IMR-90 (cell line): ENCODE measurements around the gene SKA3. TPM values are rescaled to one million over a fixed set of nuclear protein-coding genes. Genes with fewer than 3 reads are reported as not detected.

Source experiments
- ATAC-seq: fragments of 200-7000 bp; cut with Tn5 transposase; 2 replicates; pipeline ENCODE4 v1.9.1; 2020; ENCODE audit warnings: low read depth, mild to moderate bottlenecking, moderate library complexity
- BruUV-seq: library from RNA; stranded (reverse); fragments of 400-500 nt; replicated peaks from 2 replicates; lab custom pipeline; 2021; lab: Mats Ljungman, UMichigan
- CTCF ChIA-PET: fragments of 300-600 bp; formaldehyde crosslinking; extraction: SDS; loops from one replicate; lab custom pipeline; 2021; ENCODE audit warnings: antibody characterized with exemption; lab: Yijun Ruan, JAX
- POLR2A ChIA-PET: fragments of 300-600 bp; sonication (Branson Sonifier 250); formaldehyde crosslinking; loops from one replicate; lab custom pipeline; 2022; ENCODE audit warnings: antibody characterized with exemption; ENCODE audit not compliant: unreplicated experiment; lab: Charles Lee
- DNase-seq: peaks from one replicate; pipeline ENCODE4 v3.0.0; 2013
- H2AFZ ChIP-seq: replicated peaks from 2 replicates; pipeline ENCODE3; 2013; ENCODE audit warnings: low read length, mild to moderate bottlenecking; ENCODE audit not compliant: poor library complexity
- H2AK5ac ChIP-seq: 2 replicates; pipeline ENCODE4 v1.6.1; 2013; ENCODE audit warnings: low read depth, low read length, inconsistent platforms
- H2AK9ac ChIP-seq: replicated peaks from 2 replicates; pipeline ENCODE3; 2013; ENCODE audit warnings: mild to moderate bottlenecking, low read depth, low read length, moderate library complexity; ENCODE audit not compliant: poor library complexity
- H2BK120ac ChIP-seq: 2 replicates; pipeline ENCODE4 v1.6.1; 2013; ENCODE audit warnings: low read depth, low read length, inconsistent platforms
- H2BK15ac ChIP-seq: 3 replicates; pipeline ENCODE4 v1.6.1; 2013; ENCODE audit warnings: low read depth, low read length, inconsistent platforms
- H2BK20ac ChIP-seq: 2 replicates; pipeline ENCODE4 v1.6.1; 2013; ENCODE audit warnings: low read depth, mild to moderate bottlenecking, inconsistent platforms, low read length, moderate library complexity
- H2BK5ac ChIP-seq: 2 replicates; pipeline ENCODE4 v1.6.1; 2013; ENCODE audit warnings: mild to moderate bottlenecking, low read depth, low read length, inconsistent platforms; ENCODE audit not compliant: poor library complexity, severe bottlenecking
- H3K14ac ChIP-seq: replicated peaks from 2 replicates; pipeline ENCODE4 v1.6.1; 2013; ENCODE audit warnings: low read depth, low read length, inconsistent platforms
- H3K18ac ChIP-seq: 2 replicates; pipeline ENCODE4 v1.6.1; 2013; ENCODE audit warnings: low read depth, low read length, control low read depth
- H3K23ac ChIP-seq: 2 replicates; pipeline ENCODE4 v1.6.1; 2013; ENCODE audit warnings: low read depth, low read length, inconsistent platforms
- H3K27ac ChIP-seq: 2 replicates; pipeline ENCODE4 v1.5.1; 2013; ENCODE audit warnings: mild to moderate bottlenecking, control low read depth, low read length; ENCODE audit not compliant: insufficient read depth
- H3K27me3 ChIP-seq: 2 replicates; pipeline ENCODE4 v1.6.1; 2013; ENCODE audit warnings: low read length; ENCODE audit not compliant: control insufficient read depth, insufficient read depth
- H3K36me3 ChIP-seq: 2 replicates; pipeline ENCODE4 v1.6.1; 2013; ENCODE audit warnings: low read length, mixed read lengths; ENCODE audit not compliant: control insufficient read depth, insufficient read depth
- H3K4ac ChIP-seq: 2 replicates; pipeline ENCODE4 v1.6.1; 2013; ENCODE audit warnings: low read depth, low read length, inconsistent platforms
- H3K4me1 ChIP-seq: 2 replicates; pipeline ENCODE4 v1.6.1; 2013; ENCODE audit warnings: low read length, mixed read lengths; ENCODE audit not compliant: control insufficient read depth, insufficient read depth
- H3K4me2 ChIP-seq: 2 replicates; pipeline ENCODE4 v1.6.1; 2013; ENCODE audit warnings: low read depth, mild to moderate bottlenecking, control low read depth, low read length, moderate library complexity
- H3K4me3 ChIP-seq: 2 replicates; pipeline ENCODE4 v1.5.1; 2013; ENCODE audit warnings: low read depth, mild to moderate bottlenecking, control low read depth, low read length, moderate library complexity; ENCODE audit not compliant: insufficient read depth
- H3K56ac ChIP-seq: 2 replicates; pipeline ENCODE4 v1.6.1; 2013; ENCODE audit warnings: low read length, inconsistent platforms; ENCODE audit not compliant: insufficient read depth; ENCODE audit errors: extremely low read depth
- H3K79me1 ChIP-seq, 2 experiments: 2 replicates each; pipeline ENCODE4 v1.6.1; 2013; ENCODE audit warnings: low read length in 2 of 2, inconsistent platforms in 1 of 2, low read depth in 1 of 2
- H3K9ac ChIP-seq: 2 replicates; pipeline ENCODE4 v1.6.1; 2013; ENCODE audit warnings: low read depth, low read length, control low read depth
- H3K9me1 ChIP-seq: 2 replicates; pipeline ENCODE4 v1.6.1; 2013; ENCODE audit warnings: low read length, inconsistent platforms; ENCODE audit not compliant: insufficient read depth
- H3K9me3 ChIP-seq: 2 replicates; pipeline ENCODE4 v1.6.1; 2013; ENCODE audit warnings: low read length; ENCODE audit not compliant: control insufficient read depth, insufficient read depth
- H4K20me1 ChIP-seq: 2 replicates; pipeline ENCODE4 v1.6.1; 2013; ENCODE audit warnings: low read length, inconsistent platforms; ENCODE audit not compliant: insufficient read depth
- H4K5ac ChIP-seq: 2 replicates; pipeline ENCODE4 v1.6.1; 2013; ENCODE audit warnings: mild to moderate bottlenecking, low read depth, low read length, control low read depth
- H4K8ac ChIP-seq, 2 experiments: 2 replicates each; pipeline ENCODE4 v1.6.1; 2013; ENCODE audit warnings: low read depth in 2 of 2, low read length in 2 of 2, control low read depth in 1 of 2, inconsistent platforms in 1 of 2
- H4K91ac ChIP-seq: 2 replicates; pipeline ENCODE4 v1.6.1; 2013; ENCODE audit warnings: low read depth, low read length, inconsistent platforms; ENCODE audit not compliant: insufficient read depth
- CEBPB ChIP-seq: IDR thresholded peaks from 2 replicates; pipeline ENCODE4 v1.6.1; 2012; ENCODE audit warnings: low read depth, low read length, improper control_type of control experiment
- CTCF ChIP-seq: conservative IDR thresholded peaks from 2 replicates; pipeline ENCODE4 v1.5.1; 2012; ENCODE audit warnings: mild to moderate bottlenecking, low read depth, low read length, improper control_type of control experiment
- FOS ChIP-seq: fragments of 150-350 bp; IDR thresholded peaks from 2 replicates; pipeline ENCODE4 v1.6.1; 2016; ENCODE audit warnings: low read depth, low read length
- USF2 ChIP-seq: fragments of 150-350 bp; IDR thresholded peaks from 2 replicates; pipeline ENCODE4 v1.6.1; 2017; ENCODE audit warnings: mild to moderate bottlenecking, antibody characterized with exemption, low read length, low read depth
- WGBS, 2 experiments: methylation state at CpG; one replicate each; pipeline versions ENCODE4 v1.1.5 to v1.1.7; 2013; ENCODE audit warnings: missing lambda C conversion rate in 2 of 2; ENCODE audit not compliant: insufficient read length in 1 of 2; ENCODE audit errors: extremely low coverage in 2 of 2; 5-methylcytosine and 5-hydroxymethylcytosine counted together
- dilution Hi-C: fragments of 300-500 bp; cut with HindIII; formaldehyde crosslinking; loops from one replicate; pipeline ENCODE4 v1.14.3; 2018; ENCODE audit warnings: low sequenced_read_pairs; ENCODE audit not compliant: unreplicated experiment
- in situ Hi-C: fragments of 300-500 bp; cut with MboI; formaldehyde crosslinking; loops from 3 replicates; pipeline ENCODE4 v1.14.3; 2019; ENCODE audit warnings: low sequenced_read_pairs, inconsistent platforms, mixed read lengths
- intact Hi-C: fragments of 100-400 bp; cut with micrococcal nuclease; formaldehyde crosslinking; loops from 2 replicates; pipeline ENCODE4 v1.10.0; 2022
- polyA plus RNA-seq, 3 experiments: library from polyadenylated mRNA; depleted of rRNA; stranded (reverse); fragments of >200 nt; gene quantifications; 2 replicates each; pipeline ENCODE4 v1.2.3, GENCODE V29; 2012; ENCODE audit warnings: low replicate concordance in 1 of 3
- total RNA-seq: library from RNA; depleted of rRNA; stranded (reverse); fragments of >200 nt; gene quantifications from 2 replicates; pipeline ENCODE4 v1.2.3, GENCODE V29; 2012

Gene SKA3
- total and polyA plus RNA-seq, 2 of the 4 experiments (the other 2 are of a cell fraction) = 11.7 to 15.6 TPM

- intact Hi-C loops = loop anchor here (2.0 kb wide), 2 partner anchors 122 to 234 kb away; no protein-coding TSS in a partner anchor
These were observed 581 bp upstream of the SKA3 start for GRCh38 chr13:21176982-21177284.

More at GRCh38 chr13:21176982-21177284, 581 bp upstream of the SKA3 start:
- peak overlapping the region; percentile 87 for H3K27ac ChIP-seq
- peak overlapping the region; percentile 62 for H3K56ac ChIP-seq
- H3K36me3 ChIP-seq = no peaks in the 10 kb centered on the region
- H2AFZ ChIP-seq = peak overlapping the region; percentile 91
- TSS peak; percentile 86 for BruUV-seq
- 2% methylated on average over 17 of the region's 26 CpGs; no CpG with 5 or more reads in 1 of the 2 experiments for WGBS, 2 experiments
- peak overlapping the region; percentile 79 for H3K4ac ChIP-seq
- peak overlapping the region; percentile 50; the same call in 1 of the 2 replicates for H4K5ac ChIP-seq
- H3K27me3 ChIP-seq = no peaks in the 10 kb centered on the region
- H3K14ac ChIP-seq = peak overlapping the region; percentile 93
- H2AK9ac ChIP-seq = peak overlapping the region; percentile 89
- TF ChIP-seq CTCF = no peak
- TF ChIP-seq FOS = no peak
- no peak for TF ChIP-seq CEBPB
- no peak for TF ChIP-seq USF2
- H3K18ac ChIP-seq = no peak overlapping the region
- peak overlapping the region; percentile 63; the same call in 1 of the 2 replicates for H2AK5ac ChIP-seq
- 0 out of 2 replicates have a peak, but pooled peaks cover 2% of the 10 kb centered on the region for H3K4me1 ChIP-seq
- no peak overlapping the region for H2BK20ac ChIP-seq
- peak overlapping the region; percentile 82 for H2BK5ac ChIP-seq
- H3K79me1 ChIP-seq = peaks cover 15 to 22% of the 10 kb centered on the region in 2 experiments
- H3K4me2 ChIP-seq = peak overlapping the region; percentile 84
- peak overlapping the region; percentile 87 for H3K4me3 ChIP-seq
- dilution Hi-C loops (no loop called here), in situ Hi-C loops (loop anchor here (10.0 kb wide), 1 partner anchor 298 kb away; no protein-coding TSS in a partner anchor)
- peak overlapping the region; percentile 98 for H3K23ac ChIP-seq
- H3K9me3 ChIP-seq = no peaks in the 10 kb centered on the region
- ATAC-seq (peak; percentile 22), DNase-seq (no peak)
- POLR2A ChIA-PET = interaction anchor here (0.6 kb wide), 1 partner anchor 108 kb away, joined by 3 read pairs; no protein-coding TSS in a partner anchor
- H2BK15ac ChIP-seq = no peak overlapping the region
- H2BK120ac ChIP-seq = no peak overlapping the region
- H3K9me1 ChIP-seq = peaks cover 6% of the 10 kb centered on the region; the same call in 1 of the 2 replicates
- H4K20me1 ChIP-seq = no peaks in the 10 kb centered on the region
- peak overlapping the region; percentile 36 to 78 for H4K8ac ChIP-seq
- peak overlapping the region; percentile 48 for H4K91ac ChIP-seq
- peak overlapping the region; percentile 88 for H3K9ac ChIP-seq
- CTCF ChIA-PET = interaction anchor here (0.8 to 1.4 kb wide), 2 partner anchors 66 to 233 kb away, joined by 3 to 4 read pairs; no protein-coding TSS in a partner anchor
